CD4-positive, alpha-beta T cell treated with Interferon gamma for 1 hour (primary cell): ENCODE measurements around the gene OR2L8.

ENCODE experiments used
- DNase-seq: peaks from one replicate; pipeline ENCODE4 v3.0.0-alpha.2; 2020

Gene OR2L8

DNA sequence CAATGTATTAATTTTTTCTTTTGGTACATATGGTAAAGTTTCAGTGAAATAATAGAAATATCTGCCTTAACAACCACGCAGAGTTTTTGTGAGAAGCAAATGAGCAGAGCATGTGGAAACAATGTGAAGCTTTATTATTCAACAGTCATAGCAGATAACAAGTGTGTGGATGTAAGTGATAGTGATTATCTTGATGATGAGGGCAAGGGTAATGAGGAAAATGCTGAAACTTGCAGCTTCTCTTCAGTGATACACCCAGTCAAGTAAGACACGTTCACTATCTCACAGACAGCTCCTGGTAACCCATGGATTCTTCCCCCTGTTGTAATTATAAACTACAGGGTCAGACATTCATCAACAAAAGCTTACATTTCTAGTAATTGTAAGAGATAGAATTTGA is 50.2 kb downstream of the OR2L8 start:
- no peak for DNase-seq
